HFF-Myc (cell line): ENCODE measurements around the gene ZNF780A.

Experiments
- DNase-seq: peaks from one replicate; pipeline ENCODE4 v3.0.0-alpha.2; 2011; ENCODE audit warnings: low read depth; ENCODE audit errors: extremely low read depth
- H3K4me3 ChIP-seq: replicated peaks from 2 replicates; pipeline ENCODE4 v1.5.1; 2011; ENCODE audit warnings: low read depth, mild to moderate bottlenecking, control low read depth, low read length
- TF ChIP-seq, protein P1 (sequence below): IDR thresholded peaks from 2 replicates; pipeline ENCODE4 v1.5.1; 2012; ENCODE audit warnings: mild to moderate bottlenecking, low read depth, low read length, control low read depth; ENCODE audit errors: missing control alignments

Gene ZNF780A

DNA sequence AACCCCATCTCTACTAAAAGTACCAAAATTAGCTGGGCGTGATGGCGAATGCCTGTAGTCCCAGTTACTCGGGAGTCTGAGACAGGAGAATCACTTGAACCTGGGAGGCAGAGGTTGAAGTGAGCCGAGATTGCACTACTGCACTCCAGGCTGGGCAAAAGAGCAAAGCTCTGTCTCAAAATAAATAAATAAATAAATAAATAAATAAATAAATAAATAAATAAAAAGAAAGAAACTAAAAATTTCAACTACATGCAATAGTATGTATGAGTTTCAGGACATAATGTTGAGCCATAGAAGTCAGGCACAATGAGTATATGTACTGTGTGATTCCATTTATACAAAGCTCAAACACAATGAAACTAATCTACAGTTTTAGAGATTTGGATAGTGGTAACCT is 12.9 kb upstream of the ZNF780A start:
- no peak overlapping the region for H3K4me3 ChIP-seq
- TF ChIP-seq, protein P1, sequence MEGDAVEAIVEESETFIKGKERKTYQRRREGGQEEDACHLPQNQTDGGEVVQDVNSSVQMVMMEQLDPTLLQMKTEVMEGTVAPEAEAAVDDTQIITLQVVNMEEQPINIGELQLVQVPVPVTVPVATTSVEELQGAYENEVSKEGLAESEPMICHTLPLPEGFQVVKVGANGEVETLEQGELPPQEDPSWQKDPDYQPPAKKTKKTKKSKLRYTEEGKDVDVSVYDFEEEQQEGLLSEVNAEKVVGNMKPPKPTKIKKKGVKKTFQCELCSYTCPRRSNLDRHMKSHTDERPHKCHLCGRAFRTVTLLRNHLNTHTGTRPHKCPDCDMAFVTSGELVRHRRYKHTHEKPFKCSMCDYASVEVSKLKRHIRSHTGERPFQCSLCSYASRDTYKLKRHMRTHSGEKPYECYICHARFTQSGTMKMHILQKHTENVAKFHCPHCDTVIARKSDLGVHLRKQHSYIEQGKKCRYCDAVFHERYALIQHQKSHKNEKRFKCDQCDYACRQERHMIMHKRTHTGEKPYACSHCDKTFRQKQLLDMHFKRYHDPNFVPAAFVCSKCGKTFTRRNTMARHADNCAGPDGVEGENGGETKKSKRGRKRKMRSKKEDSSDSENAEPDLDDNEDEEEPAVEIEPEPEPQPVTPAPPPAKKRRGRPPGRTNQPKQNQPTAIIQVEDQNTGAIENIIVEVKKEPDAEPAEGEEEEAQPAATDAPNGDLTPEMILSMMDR: no peak
- DNase-seq: no peak

DNA sequence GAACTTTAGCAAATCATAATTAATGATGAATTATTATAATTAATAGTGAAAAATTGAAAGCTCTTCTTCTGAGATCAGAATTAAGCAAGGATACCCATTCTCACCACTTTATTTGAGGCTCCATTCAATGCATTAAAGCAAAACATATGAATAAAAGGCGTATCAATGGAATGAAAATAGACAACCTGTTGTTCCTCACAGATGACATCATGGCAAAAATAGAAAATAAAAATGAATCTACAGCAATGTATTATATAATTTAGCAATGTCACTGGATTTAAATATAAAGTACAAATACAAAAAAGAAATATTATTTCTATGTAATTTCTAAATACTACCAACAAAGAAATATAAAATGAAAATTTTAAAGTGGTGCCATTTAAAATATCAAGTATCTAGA is 11.1 kb upstream of the ZNF780A start:
- H3K4me3 ChIP-seq: no peak overlapping the region
- no peak for DNase-seq
- TF ChIP-seq, protein P1: no peak

DNA sequence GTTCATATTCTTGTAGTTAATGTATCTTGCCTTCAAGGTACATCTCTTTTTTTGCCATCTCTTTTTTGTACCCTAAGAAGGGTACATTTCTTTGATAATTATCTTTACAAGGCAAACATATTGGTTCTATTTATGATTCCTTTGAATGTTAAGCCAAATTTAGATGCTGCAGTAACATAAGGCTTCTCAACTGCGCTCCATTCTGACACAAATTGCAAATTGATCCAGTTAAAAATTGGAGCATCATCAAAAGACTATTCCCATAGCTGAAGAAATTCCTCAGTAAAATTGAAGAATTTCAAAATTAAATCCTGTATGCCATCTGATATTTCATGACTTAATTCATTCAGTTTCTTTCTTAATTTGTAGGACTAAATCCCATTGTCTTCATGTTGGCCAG is 2.7 kb upstream of the ZNF780A start:
- TF ChIP-seq, protein P1: no peak
- DNase-seq: no peak
- H3K4me3 ChIP-seq: no peak overlapping the region

DNA sequence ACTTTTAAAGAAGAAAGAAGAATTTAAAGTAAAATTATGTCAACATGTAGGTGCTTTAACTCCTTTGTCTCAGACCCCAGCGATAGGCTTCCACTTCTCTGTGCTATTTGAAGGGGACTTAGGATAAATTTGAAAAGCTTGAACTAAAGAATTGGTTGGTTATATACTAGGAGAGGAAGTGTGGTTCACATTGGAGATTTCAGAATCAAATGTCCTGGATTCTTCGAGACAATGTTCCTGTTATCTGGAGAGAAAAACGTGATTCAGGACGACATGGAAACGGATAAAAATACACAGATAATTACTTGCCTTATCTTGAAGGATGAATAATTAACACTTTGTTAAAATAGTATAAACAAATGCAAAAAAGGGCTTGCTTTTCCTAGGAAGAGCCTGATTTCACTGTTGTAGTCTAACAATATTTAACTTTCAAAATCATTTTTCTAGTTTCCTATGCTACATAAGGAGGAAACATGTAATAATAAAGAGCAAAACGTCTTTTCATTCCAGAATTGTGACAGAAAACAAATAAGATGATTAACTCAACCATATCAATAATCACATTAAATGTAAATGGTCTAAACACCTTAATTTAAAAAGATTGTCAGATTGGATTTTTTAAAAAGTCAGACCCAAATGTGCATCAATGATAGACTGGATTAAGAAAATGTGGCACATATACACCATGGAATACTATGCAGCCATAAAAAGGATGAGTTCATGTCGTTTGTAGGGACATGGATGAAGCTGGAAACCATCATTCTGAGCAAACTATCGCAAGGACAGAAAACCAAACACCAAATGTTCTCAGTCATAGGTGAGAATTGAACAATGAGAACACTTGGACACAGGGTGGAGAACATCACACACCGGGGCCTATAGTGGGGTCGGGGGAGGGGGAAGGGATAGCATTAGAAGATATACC is 724 bp upstream of the ZNF780A start:
- no peak for DNase-seq
- TF ChIP-seq, protein P1: no peak
- peak overlapping the region; percentile 91 for H3K4me3 ChIP-seq

DNA sequence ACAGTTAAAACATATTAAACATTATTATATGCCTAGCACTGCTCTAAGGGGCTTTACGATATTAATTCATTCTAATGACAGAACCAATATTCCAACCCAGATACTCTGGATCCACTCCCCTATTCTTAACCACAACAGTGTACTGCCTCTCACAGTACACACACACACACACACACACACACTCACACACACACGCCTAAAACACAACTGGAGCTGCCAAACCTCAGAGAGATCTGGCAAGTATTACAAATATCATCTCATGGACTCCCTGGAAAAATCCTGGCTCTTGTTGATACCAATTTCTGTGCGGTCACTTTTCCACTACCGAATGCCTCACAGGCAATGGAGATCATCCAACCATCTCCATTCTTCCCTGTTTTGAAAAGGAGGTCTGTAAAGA is 1.3 kb downstream of the ZNF780A start:
- TF ChIP-seq, protein P1: no peak
- no peak for DNase-seq
- H3K4me3 ChIP-seq: peak overlapping the region; percentile 91

DNA sequence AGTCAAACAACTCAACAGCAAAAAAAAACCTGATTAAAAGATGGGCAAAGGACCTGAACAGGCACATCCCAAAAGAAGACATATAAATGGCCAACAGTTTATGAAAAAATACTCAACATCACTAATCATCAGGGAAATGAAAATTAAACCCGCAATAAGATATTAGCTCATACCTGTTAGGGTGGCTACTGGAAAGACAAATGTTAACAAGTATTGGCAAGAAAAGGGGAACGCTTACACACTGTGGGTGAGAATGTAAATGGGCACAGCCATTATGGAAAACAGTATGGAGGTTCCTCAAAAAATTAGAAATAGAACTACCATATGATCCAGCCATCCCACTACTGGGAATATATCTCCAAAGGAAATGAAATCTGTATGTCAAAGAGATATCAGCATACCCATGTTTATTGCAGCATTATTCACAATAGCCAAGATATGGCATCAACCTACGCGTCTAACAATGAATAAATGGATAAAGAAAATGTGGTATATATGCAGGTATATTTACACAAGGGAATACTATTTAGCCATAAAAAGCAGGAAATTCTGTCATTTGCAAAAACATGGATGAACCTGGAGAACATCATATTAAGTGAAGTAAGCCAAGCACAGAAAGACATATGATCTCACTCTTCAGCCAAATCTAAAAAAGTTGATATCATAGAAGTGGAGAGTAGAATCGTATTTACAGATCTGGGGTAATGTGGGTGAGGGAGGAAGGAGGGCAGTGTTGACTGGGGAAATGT is 2.3 kb downstream of the ZNF780A start:
- DNase-seq: no peak
- H3K4me3 ChIP-seq: no peak overlapping the region
- TF ChIP-seq, protein P1: no peak
